Measurements from ENCODE around the gene ARHGAP15.

The ARHGAP15 gene

DNA sequence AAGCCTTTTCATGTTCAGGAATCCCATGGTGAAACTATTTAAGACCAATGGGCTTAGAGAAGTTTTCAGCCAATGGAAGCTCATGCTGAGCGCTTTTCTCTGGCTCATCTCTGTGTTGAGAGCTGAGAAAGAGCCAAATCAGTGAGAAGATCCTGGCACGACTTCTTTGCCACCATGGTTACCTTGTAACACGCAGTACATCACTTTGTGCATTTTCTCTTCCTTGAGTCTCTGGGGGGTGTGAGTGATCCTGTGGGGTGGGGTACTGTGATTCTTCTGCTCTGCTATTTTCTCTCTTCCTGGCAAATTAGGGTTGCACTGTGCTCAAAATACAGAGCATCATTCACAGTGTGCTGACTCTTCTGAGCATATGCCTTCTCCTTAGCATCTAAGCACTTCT is 664.2 kb downstream of the ARHGAP15 start:
- Histone ChIP-seq H3K79me2 (ENCODE audit: insufficient read depth, low read length) (no peaks in the 10 kb centered on the region), H3K4me2 (ENCODE audit: low read depth, low read length, poor library complexity, severe bottlenecking) (no peak overlapping the region), H3K9ac (ENCODE audit: low read length) (no peak overlapping the region), H3K4me3 (ENCODE audit: insufficient read depth, low read length, poor library complexity, severe bottlenecking) (no peak overlapping the region), H3K27ac (ENCODE audit: low read depth, low read length) (no peak overlapping the region), H2AFZ (ENCODE audit: low read depth, low read length, severe bottlenecking) (no peak overlapping the region), H3K9me2 (replicated peaks; ENCODE audit: insufficient read depth, low read length) (no peaks in the 10 kb centered on the region), H3K27me3 (ENCODE audit: low read length) (no peaks in the 10 kb centered on the region), H3K36me3 (ENCODE audit: low read length) (no peaks in the 10 kb centered on the region), H3K9me3 (ENCODE audit: insufficient read depth, low read length) (no peaks in the 10 kb centered on the region), H4K20me1 (ENCODE audit: low read depth, low read length) (no peaks in the 10 kb centered on the region), H3F3A (ENCODE audit: insufficient read depth) (no peaks in the 10 kb centered on the region)
- TF ChIP-seq, protein P1, sequence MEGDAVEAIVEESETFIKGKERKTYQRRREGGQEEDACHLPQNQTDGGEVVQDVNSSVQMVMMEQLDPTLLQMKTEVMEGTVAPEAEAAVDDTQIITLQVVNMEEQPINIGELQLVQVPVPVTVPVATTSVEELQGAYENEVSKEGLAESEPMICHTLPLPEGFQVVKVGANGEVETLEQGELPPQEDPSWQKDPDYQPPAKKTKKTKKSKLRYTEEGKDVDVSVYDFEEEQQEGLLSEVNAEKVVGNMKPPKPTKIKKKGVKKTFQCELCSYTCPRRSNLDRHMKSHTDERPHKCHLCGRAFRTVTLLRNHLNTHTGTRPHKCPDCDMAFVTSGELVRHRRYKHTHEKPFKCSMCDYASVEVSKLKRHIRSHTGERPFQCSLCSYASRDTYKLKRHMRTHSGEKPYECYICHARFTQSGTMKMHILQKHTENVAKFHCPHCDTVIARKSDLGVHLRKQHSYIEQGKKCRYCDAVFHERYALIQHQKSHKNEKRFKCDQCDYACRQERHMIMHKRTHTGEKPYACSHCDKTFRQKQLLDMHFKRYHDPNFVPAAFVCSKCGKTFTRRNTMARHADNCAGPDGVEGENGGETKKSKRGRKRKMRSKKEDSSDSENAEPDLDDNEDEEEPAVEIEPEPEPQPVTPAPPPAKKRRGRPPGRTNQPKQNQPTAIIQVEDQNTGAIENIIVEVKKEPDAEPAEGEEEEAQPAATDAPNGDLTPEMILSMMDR (IDR thresholded peaks at IDR 0.05; ENCODE audit: insufficient read depth, low read length, poor library complexity, severe bottlenecking) = no peak
- TF ChIP-seq EZH2phosphoT487 (conservative IDR thresholded peaks at IDR 0.05; ENCODE audit: low read length) = no peak

DNA sequence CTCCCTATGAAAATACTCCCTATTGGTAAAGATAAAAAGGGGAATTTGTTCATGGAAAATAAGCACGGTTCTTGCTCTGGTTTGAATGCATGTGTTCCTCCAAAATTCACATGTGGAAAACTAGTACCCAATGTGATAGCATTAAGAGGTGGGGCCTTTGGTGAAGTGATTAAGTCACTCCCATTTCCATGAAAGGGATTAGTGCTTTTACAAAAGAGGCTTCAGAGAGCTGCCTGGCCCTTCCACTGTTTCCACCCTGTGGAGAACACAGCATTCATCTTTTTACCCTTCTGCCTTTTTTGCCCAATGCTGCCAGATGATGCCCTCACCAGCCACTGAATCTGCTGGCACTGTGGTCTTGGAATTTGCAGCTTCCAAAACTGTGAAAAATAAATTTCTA is 666.8 kb downstream of the ARHGAP15 start:
- Histone ChIP-seq H3K4me3 (ENCODE audit: insufficient read depth, low read length, poor library complexity, severe bottlenecking) (no peak overlapping the region), H3K9me2 (replicated peaks; ENCODE audit: insufficient read depth, low read length) (no peaks in the 10 kb centered on the region), H2AFZ (ENCODE audit: low read depth, low read length, severe bottlenecking) (no peak overlapping the region), H4K20me1 (ENCODE audit: low read depth, low read length) (no peaks in the 10 kb centered on the region), H3K79me2 (ENCODE audit: insufficient read depth, low read length) (no peaks in the 10 kb centered on the region), H3K4me2 (ENCODE audit: low read depth, low read length, poor library complexity, severe bottlenecking) (no peak overlapping the region), H3K36me3 (ENCODE audit: low read length) (no peaks in the 10 kb centered on the region), H3K9ac (ENCODE audit: low read length) (no peak overlapping the region), H3K27ac (ENCODE audit: low read depth, low read length) (no peak overlapping the region), H3K9me3 (ENCODE audit: insufficient read depth, low read length) (no peaks in the 10 kb centered on the region), H3F3A (ENCODE audit: insufficient read depth) (no peaks in the 10 kb centered on the region), H3K27me3 (ENCODE audit: low read length) (no peaks in the 10 kb centered on the region)
- TF ChIP-seq, protein P1 (IDR thresholded peaks at IDR 0.05; ENCODE audit: insufficient read depth, low read length, poor library complexity, severe bottlenecking) = no peak
- TF ChIP-seq EZH2phosphoT487 (conservative IDR thresholded peaks at IDR 0.05; ENCODE audit: low read length) = no peak

DNA sequence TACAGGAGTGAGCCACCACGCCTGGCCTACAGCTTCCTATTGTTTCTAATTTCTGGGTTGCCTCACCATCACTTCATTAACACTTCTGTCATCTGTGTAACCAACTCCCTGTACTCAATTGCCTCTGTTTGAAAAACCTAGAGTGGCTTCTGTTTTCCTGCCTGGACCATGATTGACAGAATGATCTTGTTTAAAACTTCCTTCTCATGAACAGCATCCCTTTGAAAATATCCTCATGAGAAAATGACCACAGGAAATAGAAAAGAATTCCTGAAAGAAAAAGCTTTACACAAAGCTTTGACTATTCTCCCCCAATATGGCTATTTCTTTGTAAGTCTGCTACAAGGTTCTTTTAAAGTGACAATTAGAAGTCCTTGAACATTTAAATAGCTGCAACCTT is 672.3 kb downstream of the ARHGAP15 start:
- H3K9me3 ChIP-seq (ENCODE audit: insufficient read depth, low read length) = no peaks in the 10 kb centered on the region
- H3F3A ChIP-seq (ENCODE audit: insufficient read depth) = no peaks in the 10 kb centered on the region
- H3K9me2 ChIP-seq (replicated peaks; ENCODE audit: insufficient read depth, low read length) = no peaks in the 10 kb centered on the region
- H3K9ac ChIP-seq (ENCODE audit: low read length) = no peak overlapping the region
- no peak overlapping the region for H3K27ac ChIP-seq (ENCODE audit: low read depth, low read length)
- H3K79me2 ChIP-seq (ENCODE audit: insufficient read depth, low read length) = no peaks in the 10 kb centered on the region
- H3K4me3 ChIP-seq (ENCODE audit: insufficient read depth, low read length, poor library complexity, severe bottlenecking) = no peak overlapping the region
- no peak overlapping the region for H2AFZ ChIP-seq (ENCODE audit: low read depth, low read length, severe bottlenecking)
- no peaks in the 10 kb centered on the region for H3K36me3 ChIP-seq (ENCODE audit: low read length)
- H3K4me2 ChIP-seq (ENCODE audit: low read depth, low read length, poor library complexity, severe bottlenecking) = no peak overlapping the region
- H3K27me3 ChIP-seq (ENCODE audit: low read length) = no peaks in the 10 kb centered on the region
- TF ChIP-seq, protein P1 (IDR thresholded peaks at IDR 0.05; ENCODE audit: insufficient read depth, low read length, poor library complexity, severe bottlenecking) = no peak
- no peak for TF ChIP-seq EZH2phosphoT487 (conservative IDR thresholded peaks at IDR 0.05; ENCODE audit: low read length)
- no peaks in the 10 kb centered on the region for H4K20me1 ChIP-seq (ENCODE audit: low read depth, low read length)

Data from SU-DHL-6 (cell line).